Limb (tissue), 2 donors: Measurements from ENCODE around the gene NPR3.
A peak's percentile ranks its signal among the peaks of the same experiment; 100 is the strongest.

Source experiments
- DNase-seq, 2 donors: peaks; one replicate each; pipeline ENCODE4 v3.0.0-alpha.2; 2016; ENCODE audit errors: extremely low spot score in 2 of 2

The NPR3 gene, protein sequence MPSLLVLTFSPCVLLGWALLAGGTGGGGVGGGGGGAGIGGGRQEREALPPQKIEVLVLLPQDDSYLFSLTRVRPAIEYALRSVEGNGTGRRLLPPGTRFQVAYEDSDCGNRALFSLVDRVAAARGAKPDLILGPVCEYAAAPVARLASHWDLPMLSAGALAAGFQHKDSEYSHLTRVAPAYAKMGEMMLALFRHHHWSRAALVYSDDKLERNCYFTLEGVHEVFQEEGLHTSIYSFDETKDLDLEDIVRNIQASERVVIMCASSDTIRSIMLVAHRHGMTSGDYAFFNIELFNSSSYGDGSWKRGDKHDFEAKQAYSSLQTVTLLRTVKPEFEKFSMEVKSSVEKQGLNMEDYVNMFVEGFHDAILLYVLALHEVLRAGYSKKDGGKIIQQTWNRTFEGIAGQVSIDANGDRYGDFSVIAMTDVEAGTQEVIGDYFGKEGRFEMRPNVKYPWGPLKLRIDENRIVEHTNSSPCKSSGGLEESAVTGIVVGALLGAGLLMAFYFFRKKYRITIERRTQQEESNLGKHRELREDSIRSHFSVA

DNA sequence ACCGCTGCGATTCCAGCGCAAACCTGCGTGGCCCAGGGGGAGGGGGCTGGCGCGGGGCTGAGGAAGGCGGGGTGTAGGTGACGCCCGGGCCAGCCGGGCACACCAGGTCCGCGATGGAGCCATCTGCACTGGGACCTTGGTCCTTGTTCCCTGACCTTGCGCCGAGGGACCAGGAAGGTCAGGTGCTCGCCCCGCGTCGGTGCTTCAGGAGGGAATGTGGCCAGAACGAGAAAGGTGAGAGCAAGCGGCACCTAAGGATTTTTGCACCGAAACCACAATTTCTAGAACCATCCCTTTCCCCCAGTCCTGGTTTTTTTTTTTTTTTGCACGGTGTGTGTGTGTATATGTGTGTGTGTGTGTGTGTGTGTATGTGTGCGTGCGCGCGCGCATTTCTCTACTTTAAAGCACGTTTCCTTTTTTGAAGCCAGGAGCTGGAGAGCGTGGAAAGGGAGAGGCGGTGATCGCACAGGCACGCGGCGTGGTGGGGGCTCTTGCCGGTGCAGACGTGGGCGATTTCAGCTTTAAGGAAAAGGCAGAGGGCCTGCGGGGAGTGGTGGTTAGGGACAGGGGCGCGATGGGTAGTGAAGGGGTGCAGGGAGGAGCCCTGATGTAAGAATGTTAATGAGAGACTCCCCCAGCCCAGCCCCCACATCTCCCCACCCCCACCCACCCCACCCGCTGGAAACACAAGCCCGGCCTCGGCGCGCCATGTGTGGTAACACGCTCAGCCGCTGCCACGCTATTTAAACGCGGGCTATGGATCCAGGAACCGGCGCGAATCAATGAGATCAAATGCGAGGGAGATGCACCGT is at the start of gene NPR3:
Gene NPR3 (plus strand): TSS at position 772 of the 812 bp plus-strand sequence. CDS start 456 bp downstream, outside the sequence.
- DNase-seq: peak in 1 of 2 donors; percentile 71

DNA sequence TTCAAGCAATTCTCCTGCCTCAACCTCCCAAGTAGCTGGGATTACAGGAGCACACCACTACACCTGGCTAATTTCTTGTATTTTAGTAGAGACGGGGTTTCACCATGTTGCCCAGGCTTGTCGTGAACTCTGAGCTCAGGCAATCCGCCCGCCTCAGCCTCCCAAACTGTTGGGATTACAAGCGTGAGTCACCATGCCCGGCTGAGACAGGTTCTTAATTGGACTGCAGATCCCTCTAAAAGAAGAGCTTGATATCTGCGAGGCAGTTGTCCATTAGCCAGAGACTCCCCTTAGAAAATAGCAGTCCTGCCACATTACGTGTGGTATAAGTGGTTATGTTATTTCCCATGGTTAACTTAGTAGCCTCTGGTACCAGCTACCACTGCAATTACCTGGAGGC is 46.6 kb upstream of the NPR3 start:
- DNase-seq: no peak

DNA sequence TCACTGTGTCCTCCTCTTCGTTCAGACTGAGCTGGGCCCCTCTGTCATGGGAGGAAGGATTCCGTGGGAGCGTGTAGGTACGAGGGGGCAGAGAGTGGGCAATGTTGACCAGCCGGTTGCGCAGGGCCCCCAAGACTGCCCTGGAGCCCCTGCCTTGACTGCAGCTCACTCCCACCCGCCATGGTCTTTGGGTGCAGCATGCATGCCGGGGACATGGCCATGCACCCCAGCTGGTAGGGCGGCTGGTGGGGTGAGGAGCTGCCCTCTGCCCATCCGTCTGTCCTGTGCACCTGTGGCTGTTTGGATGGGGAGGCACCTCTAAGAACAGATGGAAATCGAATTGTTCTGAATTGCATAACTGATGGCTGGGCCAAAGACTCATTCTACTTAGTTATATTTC is 42.6 kb upstream of the NPR3 start:
- no peak for DNase-seq

DNA sequence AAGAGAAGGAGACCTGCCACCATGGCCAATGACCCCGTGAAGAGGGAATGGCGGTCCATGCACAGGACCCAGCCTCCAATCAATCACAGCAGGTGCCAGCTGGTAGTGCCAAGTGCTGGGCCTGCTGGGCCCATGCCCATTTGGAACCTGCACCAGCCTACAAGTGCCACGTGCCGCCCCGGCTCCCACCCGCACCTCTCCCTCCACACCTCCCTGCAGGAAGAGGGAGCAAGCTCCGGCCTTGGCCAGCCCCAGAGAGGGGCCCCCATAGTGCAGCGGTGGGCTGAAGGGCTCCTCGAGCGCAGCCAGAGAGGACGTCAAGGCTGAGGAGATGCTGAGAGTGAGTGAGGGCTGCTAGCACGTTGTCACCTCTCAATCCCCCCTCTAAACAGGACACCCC is 37.8 kb upstream of the NPR3 start:
- no peak for DNase-seq

DNA sequence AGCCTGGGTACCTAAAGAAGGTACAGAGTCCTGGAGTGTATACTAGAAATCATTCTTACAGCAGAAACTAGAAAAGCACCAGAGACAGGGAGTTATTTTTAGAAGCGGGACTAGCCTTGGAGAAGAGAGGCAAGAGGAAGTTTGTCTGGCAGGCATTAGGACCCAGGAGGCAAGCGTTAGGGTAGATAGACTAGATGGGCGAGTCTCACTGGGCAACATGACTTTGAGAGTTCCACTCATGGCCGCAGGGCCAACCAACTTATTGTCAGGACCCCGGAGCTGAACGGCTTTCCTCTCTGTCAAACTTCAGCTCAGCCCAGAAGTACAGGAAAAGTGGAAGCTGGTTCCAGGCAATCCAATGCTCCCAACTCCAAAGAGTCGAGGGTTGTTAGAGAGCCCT is 34.1 kb upstream of the NPR3 start:
- DNase-seq: no peak

DNA sequence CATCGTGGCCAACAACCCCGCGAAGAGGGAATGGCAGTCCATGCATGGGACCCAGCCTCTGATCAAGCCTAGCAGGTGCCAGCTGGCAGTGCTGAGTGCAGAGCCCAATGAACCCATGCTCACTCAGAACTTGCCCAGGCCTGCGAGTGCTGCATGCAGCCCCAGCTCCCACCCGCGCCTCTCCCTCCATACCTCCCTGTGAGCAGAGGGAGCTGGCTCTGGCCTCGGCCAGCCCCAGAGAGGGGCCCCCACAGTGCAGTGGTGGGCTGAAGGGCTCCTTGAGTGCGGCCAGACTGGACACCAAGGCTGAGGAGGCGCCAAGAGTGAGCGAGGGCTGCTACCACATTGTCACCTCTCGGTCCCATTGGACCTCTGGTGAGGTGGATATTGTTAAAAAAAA is 32.6 kb upstream of the NPR3 start:
- no peak for DNase-seq

DNA sequence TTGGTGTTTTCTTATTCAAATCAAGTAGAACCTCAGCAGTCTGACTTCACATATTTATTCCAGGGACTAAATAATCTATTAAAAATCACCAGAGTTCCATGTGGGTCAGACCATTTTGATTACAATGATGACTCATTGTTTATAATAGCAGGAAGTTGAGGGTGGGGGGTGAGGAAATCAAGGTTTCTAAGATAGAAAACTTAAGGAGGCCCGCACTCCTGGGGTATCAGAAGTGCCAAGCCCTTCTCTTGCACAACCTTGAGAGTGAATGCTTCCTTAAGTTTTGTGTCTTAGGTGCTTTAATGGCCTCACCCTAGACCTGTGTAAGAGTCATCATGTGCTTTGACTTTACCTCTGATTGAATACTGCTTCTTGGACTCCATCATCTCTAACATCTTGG is 31.9 kb upstream of the NPR3 start:
- DNase-seq: no peak

DNA sequence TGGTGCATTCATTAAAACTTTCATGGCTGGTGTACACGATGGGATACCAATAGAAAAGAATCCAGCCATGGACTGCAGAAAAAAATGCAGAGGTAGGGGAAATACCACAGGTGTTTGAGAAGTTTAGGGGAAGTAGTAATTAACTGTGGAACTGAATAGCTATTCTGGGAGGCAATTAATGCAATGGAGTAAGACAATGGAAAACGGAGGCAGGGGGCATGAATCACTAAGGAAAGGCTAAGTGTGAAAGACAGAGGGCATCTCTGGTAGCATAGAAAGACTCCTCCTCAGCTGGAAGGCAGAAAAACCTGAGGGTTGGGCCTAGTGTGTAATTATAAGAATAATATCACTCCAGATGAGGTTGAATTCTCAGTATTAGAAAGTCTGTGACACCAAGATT is 30.9 kb upstream of the NPR3 start:
- DNase-seq: no peak

DNA sequence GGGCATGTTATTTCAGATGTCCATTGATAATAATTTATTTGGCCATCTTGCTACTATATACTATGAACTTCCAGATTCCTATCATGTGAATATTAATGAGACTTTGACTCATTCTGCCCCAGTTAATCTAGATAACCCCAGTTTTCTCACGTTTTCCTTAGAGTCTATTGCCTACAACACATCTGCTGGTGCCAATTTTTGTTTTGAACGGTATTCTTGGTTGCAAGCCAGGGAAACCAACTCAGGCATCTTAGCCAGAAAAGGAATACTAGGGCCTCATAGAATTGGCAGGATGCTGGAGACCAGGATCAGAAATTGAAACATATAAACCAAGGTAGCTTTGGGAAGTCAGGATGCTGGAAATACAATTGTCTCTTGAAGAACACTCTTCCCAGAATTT is 28.0 kb upstream of the NPR3 start:
- DNase-seq: no peak

DNA sequence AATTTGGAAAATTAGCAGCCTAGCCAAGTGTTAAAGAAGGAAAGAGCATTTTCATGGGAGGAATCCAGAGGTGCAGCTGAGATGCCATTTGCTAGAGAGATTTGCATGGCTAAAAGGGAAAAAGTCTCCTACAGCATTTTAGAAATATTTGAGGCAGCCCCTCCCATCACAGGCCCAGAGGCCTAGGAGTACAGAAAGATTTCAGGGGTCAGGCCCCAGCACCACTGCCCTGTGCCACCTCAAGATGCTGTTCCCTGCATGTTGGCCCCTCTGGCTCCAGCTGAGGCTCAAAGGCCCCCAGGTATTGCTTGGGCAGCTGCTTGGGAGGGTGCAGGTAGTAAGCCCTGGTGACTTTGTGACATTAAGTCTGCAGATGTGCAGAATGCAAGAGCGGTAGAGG is 26.9 kb upstream of the NPR3 start:
- no peak for DNase-seq

DNA sequence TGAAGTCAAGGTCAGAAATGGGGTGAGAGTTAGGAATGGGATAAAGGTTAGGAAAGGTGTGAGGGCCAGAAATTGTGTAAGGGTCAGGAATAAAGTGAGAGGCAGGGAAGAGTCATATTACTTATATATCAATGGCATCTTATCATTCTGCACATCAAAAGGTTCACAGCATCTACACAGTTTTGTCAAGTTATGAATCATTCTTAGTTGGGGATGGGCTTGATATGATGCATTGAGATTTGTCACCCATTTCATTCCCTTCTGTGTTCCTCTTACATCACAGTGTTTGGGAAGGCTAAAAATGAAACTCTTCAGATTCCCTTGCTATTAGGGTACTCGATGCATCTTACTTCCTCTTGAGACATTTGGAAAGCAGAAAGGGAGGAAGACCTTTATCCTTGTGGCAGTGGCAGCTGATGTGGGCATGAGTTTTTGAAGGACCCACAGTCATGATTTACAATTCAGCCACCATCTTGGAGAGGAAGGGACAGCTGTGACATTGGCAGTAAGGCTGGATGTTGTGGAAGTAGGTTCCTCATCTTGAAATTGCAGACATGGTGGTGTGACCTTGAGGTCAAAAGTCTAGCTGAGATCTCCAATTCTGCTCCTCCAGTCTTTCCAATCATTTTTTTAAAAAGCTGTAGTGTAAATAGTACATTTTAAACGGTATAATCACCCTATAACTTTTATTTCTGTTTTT is 24.2 kb upstream of the NPR3 start:
- no peak for DNase-seq

DNA sequence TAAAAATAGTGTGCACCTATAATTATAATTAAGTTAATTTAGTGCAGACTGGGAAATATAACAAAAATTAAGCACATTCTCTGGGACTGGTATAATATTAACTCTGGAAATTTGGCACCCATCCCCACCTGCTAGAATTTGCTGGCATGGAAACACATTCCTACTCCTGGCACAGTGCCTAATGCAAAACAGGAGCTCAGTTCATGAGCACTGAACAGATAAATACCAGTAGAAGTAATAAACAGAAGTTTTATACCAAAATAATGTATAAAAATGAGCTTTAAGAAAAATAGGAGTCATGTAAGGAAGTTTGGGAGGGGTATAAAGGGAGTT is 23.7 kb upstream of the NPR3 start:
- peak; percentile 42 to 76 for DNase-seq

DNA sequence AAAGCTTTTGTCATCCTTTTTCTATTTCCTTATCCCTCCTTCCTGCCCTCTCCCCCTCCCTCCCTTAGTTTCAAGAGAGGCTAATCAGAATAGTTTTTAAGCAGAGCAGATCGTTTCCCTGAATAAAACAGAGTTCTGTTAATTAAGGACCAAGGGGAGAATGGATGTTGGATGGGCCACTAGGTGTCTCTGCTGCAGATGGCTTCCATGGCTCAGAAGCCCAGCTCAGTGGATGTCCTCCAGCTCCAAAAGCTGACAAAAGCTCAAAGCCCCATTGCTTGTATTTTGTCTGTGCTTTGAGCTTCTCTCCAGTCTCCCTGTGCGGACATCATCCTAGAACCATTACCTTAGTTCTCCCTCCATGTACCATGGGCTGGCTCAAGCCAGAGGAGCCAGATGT is 21.0 kb upstream of the NPR3 start:
- DNase-seq: no peak

DNA sequence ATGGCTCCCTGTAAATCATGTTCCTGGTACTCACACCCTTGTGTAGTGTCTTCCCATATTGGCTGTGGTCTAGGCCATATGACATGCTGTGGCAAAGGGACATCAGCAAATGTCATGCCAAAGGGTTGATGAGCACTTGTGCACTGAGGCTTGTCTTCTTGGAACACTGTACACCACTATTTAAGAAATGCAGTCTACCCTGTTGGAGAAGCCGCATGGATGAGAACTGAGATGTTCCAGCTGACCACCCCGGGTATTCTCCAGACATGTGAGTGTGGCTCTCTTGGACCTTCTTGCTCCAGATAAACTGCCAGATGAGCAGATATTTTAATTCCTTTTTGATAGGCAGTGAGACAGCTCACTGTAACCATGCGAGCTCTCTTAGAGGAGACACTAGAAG is 20.5 kb upstream of the NPR3 start:
- DNase-seq: no peak

DNA sequence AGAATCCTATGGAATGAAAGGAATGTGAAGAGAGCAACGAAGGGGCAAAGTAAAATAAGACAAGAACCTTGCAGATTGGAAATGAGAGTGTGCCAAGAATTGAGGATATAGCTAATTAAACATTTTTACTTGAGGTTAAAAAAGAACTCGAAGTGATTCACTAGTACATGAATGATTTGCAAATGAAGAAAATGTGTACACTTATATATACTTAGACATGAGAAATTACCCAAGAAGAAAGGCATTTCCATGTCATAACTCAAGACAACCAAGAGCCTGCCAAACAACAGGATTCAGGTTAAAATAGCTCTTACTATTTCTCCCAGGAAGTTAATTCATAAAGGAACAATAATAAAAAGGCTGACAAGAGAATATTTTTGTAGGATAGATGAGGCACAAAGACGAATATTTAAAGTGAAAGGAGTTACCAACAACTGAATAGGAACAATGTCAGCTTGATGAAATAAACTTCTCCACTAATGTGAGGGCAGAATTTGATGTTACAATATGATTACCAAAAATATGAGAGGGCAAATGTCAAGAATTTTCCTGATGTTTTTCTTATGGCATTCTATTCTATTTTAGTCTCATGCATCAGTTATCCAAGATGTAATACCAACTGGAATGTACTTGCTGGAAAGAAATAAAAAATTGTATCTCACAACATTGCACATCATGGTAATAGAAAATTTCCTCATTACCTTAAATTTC is 18.9 kb upstream of the NPR3 start:
- DNase-seq: no peak

DNA sequence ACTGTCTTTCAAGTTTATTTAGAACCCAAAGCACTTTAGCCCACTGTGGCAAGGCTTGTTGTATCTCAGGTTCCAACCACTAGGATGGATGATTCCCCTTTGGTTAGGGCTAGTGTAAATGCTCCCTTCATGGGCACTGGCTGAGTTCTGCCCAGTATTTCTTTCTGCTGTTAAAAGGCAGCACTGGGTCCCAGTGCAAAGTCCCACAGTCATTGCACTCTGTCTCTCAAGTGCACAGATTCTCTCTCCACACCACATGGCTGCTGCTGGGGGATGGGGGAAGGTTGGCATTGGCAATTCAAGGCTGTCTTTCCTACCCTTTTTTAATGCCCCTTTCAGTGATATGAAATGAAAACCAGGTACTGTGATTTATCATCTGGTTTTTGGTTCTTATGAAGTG is 7.2 kb upstream of the NPR3 start:
- DNase-seq: no peak

DNA sequence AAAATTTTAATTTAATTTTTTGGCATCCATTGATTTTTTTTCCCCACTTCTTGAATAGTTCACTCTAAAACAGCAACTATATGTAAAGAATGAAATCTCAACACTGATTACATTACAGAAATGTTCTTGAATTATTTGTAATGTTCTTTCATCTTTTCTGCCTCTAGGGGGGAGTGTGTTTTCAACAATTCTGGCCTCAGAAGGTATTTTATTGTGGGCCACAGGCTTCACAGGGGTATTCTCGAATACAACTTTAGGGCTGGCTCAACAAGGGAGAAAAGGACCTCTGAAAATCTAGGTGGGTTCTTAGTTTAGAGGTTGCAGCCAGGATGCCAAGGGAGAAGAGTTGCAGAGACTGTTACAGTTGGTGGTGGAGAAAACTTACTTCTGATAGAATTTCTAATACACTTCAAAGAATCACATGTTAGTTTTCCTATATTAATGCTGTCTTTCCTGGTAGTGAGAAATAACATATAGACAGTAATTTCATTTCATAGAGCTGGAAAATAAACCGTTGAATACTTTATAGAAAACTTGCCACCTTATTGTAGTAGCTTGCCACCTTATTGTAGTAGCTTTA is 3.6 kb upstream of the NPR3 start:
- peak in 1 of 2 donors; percentile 58 for DNase-seq

DNA sequence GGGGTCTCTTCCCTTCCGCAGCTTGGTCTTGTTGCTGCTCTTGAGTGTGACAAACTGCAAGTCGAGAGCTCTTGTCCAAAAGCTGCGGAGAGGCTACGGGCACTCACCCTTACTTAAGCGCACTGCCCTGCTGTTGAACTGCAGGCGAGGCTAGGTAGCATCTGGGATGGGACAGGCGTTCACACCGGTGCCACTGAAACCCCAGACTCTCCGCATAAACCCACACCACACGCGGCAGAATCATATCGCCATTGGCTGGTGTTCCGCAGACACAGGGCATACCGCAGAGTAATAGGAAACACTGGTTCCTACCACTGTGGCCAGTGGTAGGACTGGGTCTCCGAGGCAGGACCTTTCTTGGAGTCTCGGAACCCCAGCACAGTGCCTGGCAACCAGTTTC is 2.2 kb upstream of the NPR3 start:
- DNase-seq: no peak

DNA sequence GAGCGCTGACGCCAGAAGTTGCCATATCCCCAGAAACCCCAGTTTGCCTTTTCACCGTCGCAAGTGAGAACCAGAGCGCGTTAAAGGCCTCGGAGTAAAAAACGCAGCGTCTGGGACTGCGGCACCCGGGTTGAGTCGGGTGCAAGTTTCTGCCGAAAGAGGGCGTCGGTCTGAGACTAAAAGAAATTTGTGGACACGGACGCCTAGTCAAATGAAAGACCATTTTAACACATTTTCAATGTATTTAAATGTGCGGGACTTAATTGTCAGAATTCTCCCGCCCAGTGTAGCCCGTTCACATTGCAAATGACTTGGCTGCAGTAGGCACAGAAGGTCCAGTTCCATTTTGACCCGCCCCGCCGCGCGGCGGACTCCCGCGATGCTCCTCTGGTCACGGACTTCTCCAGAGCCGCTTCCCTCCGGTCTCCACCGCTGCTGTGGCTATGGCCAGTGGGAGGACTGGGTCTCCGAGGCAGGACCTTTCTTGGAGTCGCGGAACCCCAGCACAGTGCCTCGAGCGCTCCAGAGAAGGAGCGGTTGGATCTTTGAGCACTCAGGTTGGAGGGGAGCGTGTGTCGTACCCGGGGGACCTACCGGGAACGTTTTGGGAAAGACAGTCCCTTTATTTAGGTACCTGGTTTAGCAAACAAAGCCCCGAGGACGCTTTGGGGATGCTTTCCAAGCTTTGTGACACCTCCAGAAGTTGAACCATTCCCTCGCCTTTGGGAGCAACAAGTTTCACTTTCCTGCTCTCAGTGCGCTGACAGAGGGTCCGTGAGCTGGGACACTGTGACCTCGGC is 1.2 kb upstream of the NPR3 start:
- DNase-seq: peak; percentile 76 to 81

DNA sequence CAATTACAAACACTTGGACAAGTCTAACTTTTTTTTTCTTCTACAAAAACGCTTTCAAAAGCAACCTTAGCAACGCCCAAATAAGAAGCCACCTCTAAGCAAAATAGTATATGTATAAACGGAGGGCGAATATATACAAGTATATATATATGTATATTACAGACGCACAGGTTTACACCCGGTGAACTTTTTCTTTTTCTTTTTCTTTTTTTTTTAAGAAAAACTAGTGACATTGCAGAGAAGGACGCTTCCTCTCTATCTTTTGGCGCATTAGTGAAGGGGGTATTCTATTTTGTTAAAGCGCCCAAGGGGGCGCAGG is 200 bp downstream of the NPR3 start:
- no peak for DNase-seq
